A204.1 (cell line): ENCODE measurements around the gene FBXL14.

Experiments
- FAIRE-seq: peaks from 2 replicates; lab custom pipeline; 2012; peaks lifted over from hg19 to GRCh38; lab: Jason Lieb, UNC

Gene FBXL14, protein sequence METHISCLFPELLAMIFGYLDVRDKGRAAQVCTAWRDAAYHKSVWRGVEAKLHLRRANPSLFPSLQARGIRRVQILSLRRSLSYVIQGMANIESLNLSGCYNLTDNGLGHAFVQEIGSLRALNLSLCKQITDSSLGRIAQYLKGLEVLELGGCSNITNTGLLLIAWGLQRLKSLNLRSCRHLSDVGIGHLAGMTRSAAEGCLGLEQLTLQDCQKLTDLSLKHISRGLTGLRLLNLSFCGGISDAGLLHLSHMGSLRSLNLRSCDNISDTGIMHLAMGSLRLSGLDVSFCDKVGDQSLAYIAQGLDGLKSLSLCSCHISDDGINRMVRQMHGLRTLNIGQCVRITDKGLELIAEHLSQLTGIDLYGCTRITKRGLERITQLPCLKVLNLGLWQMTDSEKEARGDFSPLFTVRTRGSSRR

DNA sequence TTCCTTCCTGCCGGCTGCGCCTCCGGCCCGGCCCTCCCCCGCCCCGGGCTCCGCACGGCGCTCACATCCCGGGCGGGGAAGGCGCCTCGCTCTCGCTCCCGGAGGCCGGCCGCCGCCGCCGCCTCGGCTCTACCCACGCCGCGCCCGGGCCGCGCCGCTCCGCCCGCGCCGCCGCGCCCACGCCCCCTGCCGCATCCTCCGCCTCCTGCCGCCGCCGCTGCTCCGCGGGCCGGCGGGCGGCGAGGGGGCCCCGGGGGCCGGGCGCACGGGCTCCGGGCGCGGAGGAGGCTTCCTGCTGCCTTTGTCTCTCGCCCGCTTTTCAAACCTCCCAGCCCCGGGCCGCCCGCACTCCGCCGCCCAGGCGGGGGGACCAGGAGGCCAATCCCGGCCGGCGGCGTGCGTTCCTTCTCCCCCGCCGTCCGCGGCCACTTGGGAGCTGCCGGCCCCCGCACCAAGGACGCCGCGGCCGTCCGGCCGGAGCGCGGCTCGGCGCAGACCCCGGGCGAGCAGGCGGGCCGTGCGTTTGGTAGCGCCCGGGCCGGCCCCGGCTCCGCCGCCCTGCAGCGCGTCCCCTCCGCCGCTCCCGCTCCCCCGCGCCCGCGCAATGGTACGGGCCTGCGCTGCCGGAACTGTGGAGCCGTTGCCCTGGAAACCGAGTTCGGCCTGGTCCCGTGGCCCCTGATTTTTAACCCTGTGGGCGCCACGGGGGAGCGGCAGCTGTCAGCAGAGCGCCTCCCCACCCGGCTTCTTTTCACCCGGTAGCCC lies at the start of gene FBXL14:
TSS of gene FBXL14 (minus strand) at position 321 of the 765 bp plus-strand sequence. CDS start 515 bp downstream, outside the sequence.
- FAIRE-seq, result no peak

DNA sequence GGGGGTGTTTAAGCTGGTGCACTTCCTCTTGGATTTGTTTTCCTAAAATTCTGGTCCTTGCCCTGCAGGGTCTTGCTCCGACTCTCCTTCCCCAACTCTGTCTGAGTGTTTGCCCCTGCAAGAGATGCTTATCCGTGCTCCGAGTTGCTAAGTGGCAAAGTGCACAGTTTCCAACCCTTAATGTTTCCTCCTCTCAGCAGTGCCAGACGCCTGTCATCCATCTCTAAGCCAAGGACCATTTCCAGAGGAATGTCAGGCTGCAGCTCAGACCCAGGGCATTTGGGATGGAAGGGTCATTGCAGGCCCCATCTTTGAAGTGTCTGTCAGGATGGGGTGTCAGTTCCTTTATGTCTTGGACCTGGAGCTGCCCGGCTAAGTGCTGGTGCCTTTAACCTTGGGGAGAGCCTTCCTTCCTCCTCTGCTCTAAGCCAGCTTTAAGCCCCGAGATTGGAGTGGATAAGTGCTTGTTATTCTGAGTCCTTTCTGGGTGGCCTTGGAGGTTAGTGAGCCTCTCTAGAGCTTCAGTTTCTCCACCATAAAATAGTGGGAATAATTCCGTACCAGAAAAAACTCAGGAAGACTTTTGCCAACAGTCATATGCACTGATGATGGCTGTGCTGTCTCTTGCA lies 49.6 kb upstream of the FBXL14 start:
- FAIRE-seq, result no peak

DNA sequence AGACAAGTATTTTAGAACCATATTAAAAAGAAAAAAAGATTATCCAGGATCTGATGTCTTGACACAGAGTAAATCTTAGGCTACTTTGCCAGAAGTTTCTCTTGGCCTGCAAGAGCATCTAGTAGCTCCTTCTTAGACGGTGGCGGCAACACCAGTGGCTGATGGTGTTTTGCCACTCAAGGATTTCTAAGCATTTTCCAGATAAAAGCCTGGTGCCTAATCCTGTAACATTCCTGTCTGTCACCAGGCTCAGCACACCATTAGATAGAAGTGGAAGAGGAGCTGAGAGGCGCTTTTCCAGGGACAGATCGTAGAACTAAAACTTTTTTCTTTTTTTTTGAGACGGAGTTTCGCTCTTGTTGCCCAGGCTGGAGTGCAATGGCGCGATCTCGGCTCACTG lies 48.7 kb upstream of the FBXL14 start:
- FAIRE-seq, result no peak

DNA sequence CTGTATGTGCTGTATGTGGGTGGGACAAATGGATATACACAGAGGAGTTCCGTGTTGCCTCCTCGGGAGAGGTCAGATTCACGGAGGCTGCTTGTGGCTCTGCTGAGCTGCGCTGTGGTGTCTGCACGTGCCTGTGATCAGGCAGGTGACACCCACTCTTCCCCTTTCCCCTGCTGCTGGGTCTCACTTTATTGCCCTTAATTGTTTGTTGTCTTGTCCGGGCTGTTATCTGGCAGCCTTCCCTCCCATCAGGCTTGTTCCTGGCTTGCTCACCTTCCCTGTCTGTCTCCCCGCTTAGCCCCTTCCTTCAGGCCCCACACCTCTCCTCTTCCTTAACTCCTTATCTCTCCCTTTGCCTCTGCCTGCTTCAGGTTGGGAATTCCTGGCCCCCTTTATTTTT lies 48.1 kb upstream of the FBXL14 start:
- FAIRE-seq, result no peak

DNA sequence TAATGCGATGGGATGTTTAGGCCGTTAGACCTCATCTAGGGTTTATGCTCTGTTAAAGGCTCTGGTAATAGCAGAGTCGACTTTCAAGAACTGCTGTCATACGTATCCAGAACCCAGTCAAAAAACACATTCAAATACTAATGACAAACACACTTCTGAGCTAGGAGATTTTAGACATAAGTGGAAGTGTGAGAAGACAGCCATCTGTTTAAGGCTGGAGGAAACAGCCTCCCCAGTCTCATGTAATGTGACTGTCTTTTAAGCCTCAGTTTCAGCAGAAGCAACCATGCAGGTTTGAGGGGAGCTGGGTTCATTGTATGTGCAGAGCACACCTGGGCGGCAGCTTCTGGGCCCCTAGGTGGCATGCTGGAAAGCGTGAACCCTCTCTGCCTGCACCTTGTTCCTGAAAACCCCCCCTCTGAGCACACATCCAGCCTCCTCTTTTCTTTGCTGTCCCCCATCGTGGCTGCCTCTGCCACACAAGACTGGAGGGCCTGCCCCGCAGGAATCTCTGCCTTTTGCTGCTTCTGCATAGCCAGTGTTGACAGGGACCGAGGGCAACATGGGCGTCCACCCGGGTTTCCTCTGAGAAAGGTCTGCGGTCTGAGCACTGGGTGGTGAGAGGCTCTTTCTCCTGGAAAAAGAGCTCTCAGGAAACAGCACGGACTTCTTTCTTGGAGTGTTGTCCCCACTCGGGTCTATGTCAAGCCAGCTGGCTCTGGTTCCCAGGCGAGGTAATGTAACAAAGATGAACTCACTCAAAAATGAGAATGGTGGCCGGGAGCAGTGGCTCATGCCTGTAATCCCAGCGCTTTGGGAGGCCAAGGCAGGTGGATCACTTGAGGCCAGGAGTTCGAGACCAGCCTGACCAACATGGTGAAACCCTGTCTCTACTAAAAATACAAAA lies 46.2 kb upstream of the FBXL14 start:
- FAIRE-seq, result no peak

DNA sequence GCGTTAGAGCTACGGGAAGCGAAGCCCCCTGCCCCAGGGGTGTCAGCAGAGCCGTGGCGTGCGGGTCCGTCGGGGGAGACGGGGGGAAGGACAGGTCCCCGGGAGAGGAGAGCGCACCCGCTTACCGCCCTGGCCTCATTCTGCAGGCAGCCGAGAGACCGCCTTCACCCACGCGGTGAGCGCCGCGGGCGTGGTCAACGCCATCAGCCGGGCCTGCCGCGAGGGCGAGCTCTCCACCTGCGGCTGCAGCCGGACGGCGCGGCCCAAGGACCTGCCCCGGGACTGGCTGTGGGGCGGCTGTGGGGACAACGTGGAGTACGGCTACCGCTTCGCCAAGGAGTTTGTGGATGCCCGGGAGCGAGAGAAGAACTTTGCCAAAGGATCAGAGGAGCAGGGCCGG lies 45.2 kb upstream of the FBXL14 start:
- FAIRE-seq, result no peak

DNA sequence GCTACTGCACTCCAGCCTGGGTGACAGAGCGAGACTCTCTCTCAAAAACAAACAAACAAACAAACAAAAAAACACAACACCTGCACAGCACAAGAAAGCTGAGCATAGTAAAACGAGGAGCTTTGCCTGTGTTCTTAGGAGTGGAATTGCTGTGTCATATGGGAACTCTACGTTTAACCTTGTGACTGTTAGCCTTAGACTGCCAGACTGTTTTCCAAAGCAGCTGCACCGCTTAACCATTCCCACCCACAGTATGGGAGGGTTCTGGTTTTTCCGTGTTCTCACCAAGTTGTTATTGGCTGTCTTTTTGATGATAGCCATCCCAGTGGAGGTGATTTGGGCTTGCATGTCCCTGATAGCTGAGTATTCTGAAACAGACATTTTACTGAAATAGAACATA lies 43.8 kb upstream of the FBXL14 start:
- FAIRE-seq, result no peak

DNA sequence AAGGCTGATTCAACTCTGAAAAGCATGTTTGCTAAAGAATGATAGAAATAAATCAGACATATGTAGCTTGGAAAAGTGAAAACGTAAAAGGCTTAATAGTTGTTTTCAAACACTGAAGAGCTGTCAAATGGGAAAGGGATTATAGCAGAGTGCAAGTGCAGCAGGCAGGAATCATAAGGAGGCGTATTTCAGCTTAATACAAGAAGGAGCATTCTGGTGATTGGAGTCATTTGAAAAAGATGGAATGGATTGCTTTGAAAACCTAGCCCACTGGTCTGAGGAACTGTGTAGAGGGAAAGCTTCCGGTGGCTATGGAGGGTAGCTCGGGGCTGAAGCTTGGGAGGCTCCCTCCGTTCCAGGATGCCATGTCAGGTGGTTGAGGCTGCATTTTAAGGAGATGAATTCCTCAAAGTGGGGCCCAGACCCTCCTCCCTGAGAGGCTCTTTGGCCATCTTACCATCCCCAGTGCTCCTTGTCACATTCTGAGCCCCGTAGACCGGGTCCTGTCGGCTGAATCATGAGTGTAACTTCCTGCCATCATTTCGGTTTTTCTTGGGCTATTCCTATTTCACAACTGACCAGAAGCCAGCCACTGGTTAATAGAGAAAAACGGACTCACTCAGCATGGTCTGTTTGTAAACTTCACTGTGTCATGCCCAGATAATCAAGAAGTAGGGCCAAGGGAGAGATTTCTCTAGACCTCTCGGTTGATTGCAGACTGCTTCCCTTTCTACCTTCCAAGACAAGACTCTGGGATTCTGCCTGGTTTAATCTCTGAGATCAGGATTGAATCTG lies 41.1 kb upstream of the FBXL14 start:
- FAIRE-seq, result no peak

DNA sequence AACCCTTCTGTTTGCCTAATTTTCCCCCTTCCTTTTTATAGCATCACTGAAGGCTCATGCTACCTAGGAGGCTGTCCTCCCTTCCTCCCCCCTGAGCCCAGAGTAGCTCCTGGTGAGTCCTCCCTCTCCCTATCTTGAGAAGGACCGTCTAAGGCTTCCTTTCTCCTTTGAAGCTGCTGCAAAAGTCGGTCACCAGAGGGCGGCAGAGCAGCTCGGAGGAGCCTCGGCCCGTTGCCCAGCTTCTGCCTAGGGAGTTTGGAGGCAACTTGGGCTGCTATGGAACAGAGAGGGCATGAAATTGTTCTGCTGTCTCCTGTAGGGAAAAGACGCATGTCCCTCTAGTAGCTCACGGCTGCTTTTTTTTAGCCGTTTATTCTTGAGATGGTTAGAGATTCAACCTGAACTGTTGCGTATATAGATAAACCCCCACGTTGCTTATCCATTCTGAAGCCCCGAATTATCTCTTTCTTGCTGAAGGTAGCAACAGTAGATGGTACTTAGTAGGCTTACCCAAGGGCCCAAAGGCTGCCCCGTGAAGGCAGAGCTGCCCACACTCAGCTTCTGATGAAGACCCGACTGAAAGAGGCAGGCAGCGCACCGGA lies 40.3 kb upstream of the FBXL14 start:
- FAIRE-seq, result peak; percentile 77

DNA sequence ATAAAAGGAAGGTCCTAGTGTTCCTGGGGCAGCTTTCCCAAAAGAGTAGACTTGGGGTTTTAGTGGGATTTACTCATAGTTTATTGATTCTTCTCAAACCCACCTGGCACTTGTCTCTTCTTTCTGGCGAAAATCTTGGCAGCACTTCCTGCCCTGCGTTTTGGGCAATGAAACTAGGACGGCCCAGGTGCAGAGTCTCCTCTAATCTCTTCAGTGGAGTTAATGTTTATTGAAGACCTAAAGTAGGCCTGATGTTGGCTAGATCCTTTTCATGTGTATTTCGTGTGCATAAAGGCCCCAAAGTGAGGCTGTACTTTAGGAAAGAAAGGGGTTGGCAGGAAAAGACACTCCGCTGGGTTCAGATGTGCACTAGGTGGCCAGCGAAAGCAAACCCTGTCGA lies 39.8 kb upstream of the FBXL14 start:
- no peak for FAIRE-seq

DNA sequence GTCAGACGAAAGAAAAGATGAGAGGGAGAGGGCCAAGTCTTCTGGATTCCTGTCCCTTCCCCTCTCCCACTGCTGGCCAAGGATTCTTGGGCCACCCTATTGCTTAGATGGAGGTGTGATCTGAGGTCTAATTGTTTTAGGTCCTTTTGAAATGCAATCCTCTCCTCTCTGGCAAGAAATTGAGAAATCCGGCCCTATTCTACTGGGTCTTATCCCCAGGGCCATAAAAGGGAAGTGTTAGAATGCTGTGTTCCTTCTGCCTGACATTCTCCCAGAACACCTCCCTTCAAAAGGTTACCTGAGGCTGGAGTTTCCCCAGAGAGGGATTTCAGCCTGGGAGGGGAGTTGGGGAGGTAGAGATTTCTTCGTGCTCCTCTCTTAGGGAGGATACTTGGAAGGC lies 39.1 kb upstream of the FBXL14 start:
- no peak for FAIRE-seq

DNA sequence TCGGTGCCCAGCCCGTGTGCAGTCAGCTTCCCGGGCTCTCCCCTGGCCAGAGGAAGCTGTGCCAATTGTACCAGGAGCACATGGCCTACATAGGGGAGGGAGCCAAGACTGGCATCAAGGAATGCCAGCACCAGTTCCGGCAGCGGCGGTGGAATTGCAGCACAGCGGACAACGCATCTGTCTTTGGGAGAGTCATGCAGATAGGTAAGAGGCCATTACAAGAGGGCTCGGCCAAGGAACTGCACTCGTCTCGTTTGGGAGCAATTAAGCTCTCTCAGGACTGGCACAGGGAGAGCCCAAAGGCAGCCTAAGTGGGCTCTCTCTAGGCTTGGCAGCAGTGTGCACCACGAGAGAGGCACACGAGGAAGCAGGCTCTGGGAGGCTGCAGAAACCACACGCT lies 38.3 kb upstream of the FBXL14 start:
- no peak for FAIRE-seq

DNA sequence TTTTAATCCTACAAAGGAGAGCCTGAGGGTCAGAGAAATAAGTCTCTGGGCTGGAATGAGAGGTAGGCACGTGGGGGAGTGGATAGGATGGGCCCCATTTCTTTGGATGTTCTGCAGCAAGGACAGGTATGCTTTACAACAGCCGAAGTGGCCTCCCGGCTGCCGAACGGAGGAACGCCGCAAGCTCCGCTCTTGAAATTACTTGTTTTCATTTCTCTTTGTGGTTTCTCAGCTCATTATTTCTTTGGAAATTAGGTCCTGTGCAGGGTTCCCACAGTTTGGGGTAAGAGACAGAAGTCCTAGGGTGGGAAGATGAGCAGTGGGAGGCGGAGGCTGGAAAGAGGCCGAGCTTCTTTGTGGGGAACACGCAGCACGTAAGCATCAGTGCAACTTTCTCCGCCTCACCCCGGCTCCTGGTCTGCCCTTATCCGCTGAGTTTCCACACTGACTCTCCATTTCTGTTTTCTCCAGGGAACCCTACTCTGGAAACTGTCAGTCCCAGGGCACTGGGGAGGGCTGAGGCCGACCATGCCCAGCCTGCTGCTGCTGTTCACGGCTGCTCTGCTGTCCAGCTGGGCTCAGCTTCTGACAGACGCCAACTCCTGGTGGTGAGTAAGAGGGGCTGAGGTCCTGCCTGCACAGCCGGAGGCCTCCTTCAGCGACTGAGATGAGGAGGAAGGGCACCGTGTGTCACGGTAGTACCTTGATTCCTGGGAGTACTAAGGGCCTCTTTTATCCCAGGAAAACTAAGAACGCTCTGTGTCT lies 36.6 kb upstream of the FBXL14 start:
- no peak for FAIRE-seq

DNA sequence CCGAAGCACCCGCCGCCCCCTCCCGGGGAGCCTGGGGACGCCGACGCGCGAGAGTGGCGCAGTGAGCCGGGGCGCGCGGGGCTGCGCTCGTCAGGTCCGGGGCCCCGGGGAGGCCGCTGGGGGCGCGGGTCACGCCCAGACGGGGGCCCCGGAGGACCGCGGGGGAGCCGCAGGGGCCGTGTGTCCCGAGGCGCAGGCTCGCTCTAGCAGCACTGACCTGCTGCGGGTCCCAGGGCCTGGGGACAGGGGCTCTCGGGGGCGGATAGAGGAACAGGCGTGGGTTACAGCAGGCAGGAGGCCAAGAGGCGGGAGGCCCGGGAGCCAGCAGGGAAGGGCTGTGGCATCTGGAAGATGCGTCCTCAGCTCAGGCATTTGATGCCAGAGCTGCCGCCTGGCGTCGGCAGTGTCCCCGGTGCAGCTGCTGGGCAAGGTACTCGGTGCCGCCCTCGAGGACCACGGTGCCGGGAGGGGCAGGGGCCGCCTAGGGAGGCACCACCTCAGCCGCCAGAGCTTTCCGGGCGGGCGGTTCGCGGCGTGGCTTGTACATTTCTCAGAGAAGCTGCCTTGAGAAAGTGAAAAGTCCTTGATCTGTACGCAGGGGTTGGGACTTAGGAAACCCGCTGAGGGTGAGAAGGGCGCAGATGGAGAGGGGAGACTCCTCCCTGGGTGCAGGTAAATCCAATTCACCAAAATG lies 35.9 kb upstream of the FBXL14 start:
- FAIRE-seq, result no peak

DNA sequence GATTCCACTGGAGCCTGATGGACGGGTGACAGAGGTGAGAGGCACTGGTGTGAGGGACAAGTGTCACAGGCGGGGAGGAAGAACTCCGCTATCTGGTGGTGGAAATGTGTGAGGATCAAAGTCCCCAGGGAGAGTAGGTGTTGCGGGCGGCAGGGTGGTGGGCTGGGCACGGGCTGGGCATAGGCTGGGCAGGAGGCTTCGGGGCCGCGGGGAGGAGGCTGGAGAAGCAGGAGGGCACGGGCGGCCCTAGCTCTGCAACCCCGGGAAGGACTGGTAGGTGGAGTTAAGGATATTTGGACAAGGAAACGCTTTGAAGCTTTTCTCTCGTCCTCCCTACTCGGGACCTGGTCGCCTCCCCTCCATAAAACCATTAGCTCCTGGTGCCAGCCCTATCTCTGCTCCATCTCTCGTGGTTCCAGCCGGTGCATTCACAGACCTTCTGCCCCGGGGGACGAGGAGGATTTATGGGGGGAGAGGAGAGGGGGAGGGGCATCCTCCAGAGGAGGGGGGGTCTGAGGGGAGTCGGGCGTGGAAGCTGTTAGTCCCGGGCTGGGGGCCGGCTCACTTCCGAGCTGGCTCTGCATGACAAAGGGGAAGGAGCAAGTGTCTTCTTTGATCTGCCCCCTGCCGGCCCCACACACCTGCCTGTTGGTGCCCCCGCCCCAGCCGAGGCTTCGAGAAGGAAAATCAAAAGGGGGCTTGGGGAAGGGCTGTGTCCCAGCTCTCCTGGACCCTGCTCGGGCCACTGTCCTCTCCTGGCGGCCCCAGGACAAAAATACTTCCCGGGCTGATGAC lies 35.2 kb upstream of the FBXL14 start:
- no peak for FAIRE-seq

DNA sequence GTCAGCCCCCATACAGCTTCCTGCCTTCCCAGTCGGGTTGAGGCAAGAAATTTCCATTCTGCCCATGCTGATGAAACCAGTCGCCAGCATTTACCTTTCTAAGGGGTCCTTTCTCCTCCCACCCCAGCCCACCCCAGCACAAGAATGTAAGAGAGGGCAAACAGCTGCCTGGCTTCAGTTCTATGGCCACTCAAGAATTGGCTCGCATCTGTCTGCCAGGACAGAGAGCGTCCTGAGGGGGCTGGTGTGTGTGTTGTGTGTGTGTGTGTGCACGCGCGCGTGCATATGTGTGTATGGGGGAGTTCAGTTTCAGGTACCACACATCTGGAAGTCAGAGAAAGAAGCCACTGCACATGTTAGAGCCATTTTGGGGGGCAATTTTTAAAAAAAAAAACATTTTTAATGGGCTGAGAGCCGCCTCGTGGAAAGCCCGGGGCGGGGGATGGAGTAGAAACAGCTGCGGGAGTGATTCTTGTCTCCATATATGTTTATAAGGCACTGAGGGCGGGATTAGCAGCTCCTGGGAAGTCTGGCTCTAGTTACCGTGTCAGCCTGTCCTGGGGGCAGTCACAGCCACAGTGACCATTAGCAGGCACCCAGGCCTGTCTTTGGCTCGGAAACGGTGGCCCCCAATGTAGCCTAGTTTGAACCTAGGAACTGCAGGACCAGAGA lies 34.4 kb upstream of the FBXL14 start, which contains the start of gene WNT5B:
TSS of gene WNT5B (plus strand) at position 566 of the 672 bp plus-strand sequence. CDS start 2,124 bp downstream, outside the sequence.
- no peak for FAIRE-seq

DNA sequence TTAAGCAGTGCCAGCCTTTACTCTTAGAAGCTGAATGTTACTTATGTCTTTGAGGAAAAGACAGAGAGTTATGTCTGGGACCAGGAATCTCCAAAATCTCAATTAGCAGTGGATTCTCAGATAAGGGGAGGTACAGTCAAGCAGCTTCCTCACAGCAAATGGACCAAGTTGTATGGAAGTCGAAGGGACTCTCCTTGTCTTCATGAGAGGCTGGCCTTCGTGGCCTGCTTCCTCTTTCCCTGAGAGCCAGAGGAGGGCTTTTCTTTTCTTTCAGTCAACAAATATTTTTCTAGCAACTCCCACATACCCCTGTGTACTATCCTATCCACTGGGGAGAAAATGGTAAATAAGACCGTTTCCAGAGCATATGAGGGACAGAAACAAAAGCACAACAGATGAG lies 28.0 kb upstream of the FBXL14 start:
- no peak for FAIRE-seq

DNA sequence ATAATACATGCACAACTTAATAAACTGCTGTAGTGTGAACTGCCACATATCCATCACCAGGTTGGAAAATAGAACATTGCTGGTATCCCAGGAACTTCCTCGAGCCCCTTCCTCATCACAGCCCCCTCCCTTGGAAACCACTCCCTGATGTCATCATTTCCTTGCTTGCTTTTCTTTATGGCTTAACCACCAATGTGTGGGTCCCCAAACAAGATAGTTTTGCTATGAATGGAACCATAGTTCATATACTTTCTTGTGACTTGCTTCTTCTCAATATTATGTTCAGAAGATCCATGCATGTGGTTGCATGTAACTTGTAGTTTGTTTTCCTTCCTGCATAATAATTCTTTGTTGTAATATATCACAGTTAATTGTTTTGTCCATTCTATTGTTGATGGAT lies 25.7 kb upstream of the FBXL14 start:
- FAIRE-seq, result no peak
